OCI-LY1 (cell line): Measurements from ENCODE around the gene SERPINA9.

ENCODE experiments used
- H2AFZ ChIP-seq: fragments of 200-600 bp; sonication (generic), shearing (Covaris generic); 2 replicates; pipeline ENCODE4 v1.6.0; 2014; ENCODE audit warnings: antibody characterized with exemption, mild to moderate bottlenecking, low read length
- H3F3A ChIP-seq: fragments of 200-600 bp; sonication (generic), shearing (Covaris generic); 2 replicates; pipeline ENCODE4 v1.6.0; 2014; ENCODE audit warnings: mild to moderate bottlenecking, antibody characterized with exemption, low read length, moderate library complexity; ENCODE audit not compliant: insufficient read depth
- H3K27ac ChIP-seq: fragments of 200-600 bp; sonication (generic); 2 replicates; pipeline ENCODE4 v1.5.1; 2014; ENCODE audit warnings: low read length, mixed run types, mild to moderate bottlenecking, low read depth; ENCODE audit not compliant: poor library complexity, severe bottlenecking
- H3K27me3 ChIP-seq: fragments of 200-600 bp; sonication (generic); 2 replicates; pipeline ENCODE4 v1.6.0; 2014; ENCODE audit warnings: antibody characterized with exemption, mild to moderate bottlenecking, low read length, moderate library complexity; ENCODE audit not compliant: insufficient read depth
- H3K36me3 ChIP-seq: fragments of 200-600 bp; sonication (generic); 2 replicates; pipeline ENCODE4 v1.6.1; 2014; ENCODE audit warnings: mild to moderate bottlenecking, antibody characterized with exemption, low read length, moderate library complexity, mixed read lengths; ENCODE audit not compliant: insufficient read depth
- H3K4me1 ChIP-seq: fragments of 200-600 bp; sonication (generic); 2 replicates; pipeline ENCODE4 v1.5.1; 2014; ENCODE audit warnings: mild to moderate bottlenecking, low read length, moderate library complexity; ENCODE audit not compliant: insufficient read depth, severe bottlenecking
- H3K4me2 ChIP-seq: fragments of 200-600 bp; sonication (generic), shearing (Covaris generic); 2 replicates; pipeline ENCODE4 v1.6.1; 2014; ENCODE audit warnings: low read length
- H3K4me3 ChIP-seq: fragments of 200-600 bp; sonication (generic); 2 replicates; pipeline ENCODE4 v1.5.1; 2014; ENCODE audit warnings: low read length, low read depth, mild to moderate bottlenecking, mixed read lengths; ENCODE audit not compliant: poor library complexity, severe bottlenecking
- H3K79me2 ChIP-seq: fragments of 200-600 bp; shearing (Covaris generic); 2 replicates; pipeline ENCODE4 v1.6.1; 2016; ENCODE audit warnings: mixed run types, low read length, mixed read lengths; ENCODE audit not compliant: insufficient read depth
- H3K9ac ChIP-seq: fragments of 200-600 bp; sonication (generic), shearing (Covaris generic); 2 replicates; pipeline ENCODE4 v1.6.1; 2014; ENCODE audit warnings: mild to moderate bottlenecking, low read length, mixed read lengths
- H3K9me2 ChIP-seq: fragments of 200-600 bp; sonication (generic), shearing (Covaris generic); 2 replicates; pipeline ENCODE4 v1.6.1; 2014; ENCODE audit warnings: low read depth, mild to moderate bottlenecking, low read length, mixed read lengths
- H3K9me3 ChIP-seq: fragments of 200-600 bp; shearing (Covaris generic); 2 replicates; pipeline ENCODE4 v1.6.1; 2014; ENCODE audit warnings: low read length, mixed read lengths
- H4K20me1 ChIP-seq: fragments of 200-600 bp; sonication (generic), shearing (Covaris generic); 2 replicates; pipeline ENCODE4 v1.6.0; 2016; ENCODE audit warnings: mild to moderate bottlenecking, low read length; ENCODE audit not compliant: insufficient read depth
- CTCF ChIP-seq: fragments of 200-600 bp; sonication (generic), shearing (Covaris generic); IDR thresholded peaks from 2 replicates; pipeline ENCODE4 v1.5.1; 2017; ENCODE audit warnings: mild to moderate bottlenecking, antibody characterized with exemption, low read length, moderate library complexity, mixed read lengths
- EZH2 ChIP-seq: fragments of 200-600 bp; sonication (generic), shearing (Covaris generic); IDR thresholded peaks from 2 replicates; pipeline ENCODE4 v1.8.0; 2017; ENCODE audit warnings: borderline replicate concordance, mixed run types, mild to moderate bottlenecking, antibody characterized with exemption, low read length, moderate library complexity, mixed read lengths

The SERPINA9 gene

DNA sequence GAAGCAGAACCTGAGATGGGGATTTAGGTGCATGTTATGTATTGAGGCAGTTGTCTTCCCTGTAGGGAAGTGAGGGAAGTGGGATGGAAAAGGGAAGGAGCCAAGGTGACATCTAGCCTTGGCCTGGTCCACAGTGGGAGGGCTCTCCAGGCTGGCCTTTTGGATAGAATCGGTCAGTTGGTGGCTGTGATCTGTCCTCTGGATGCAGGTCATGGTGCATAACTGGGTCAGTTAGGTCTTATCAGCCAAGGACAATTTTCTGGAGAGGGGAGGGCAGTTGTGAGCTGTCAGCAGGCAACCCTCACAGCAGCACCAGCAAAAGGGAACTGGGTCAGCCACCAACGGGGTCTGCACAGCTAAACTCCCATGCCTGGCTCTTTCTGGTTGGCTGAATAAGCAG, 23.7 kb upstream of the SERPINA9 start:
- H2AFZ ChIP-seq, result no peak overlapping the region
- H3K36me3 ChIP-seq, result no peaks in the 10 kb centered on the region
- no peak overlapping the region for H3K9ac ChIP-seq
- H3K79me2 ChIP-seq, result no peaks in the 10 kb centered on the region
- H3K27me3 ChIP-seq, result 0 out of 2 replicates have a peak, but pooled peaks cover 3% of the 10 kb centered on the region
- no peaks in the 10 kb centered on the region for H3K9me3 ChIP-seq
- no peaks in the 10 kb centered on the region for H3K9me2 ChIP-seq
- H3K4me2 ChIP-seq, result no peak overlapping the region
- no peak overlapping the region for H3K27ac ChIP-seq
- H3F3A ChIP-seq, result no peaks in the 10 kb centered on the region
- no peak overlapping the region for H3K4me3 ChIP-seq
- H4K20me1 ChIP-seq, result no peaks in the 10 kb centered on the region
- H3K4me1 ChIP-seq, result no peaks in the 10 kb centered on the region
- no peak for TF ChIP-seq EZH2
- no peak for TF ChIP-seq CTCF

- Histone ChIP-seq H3K79me2 (no peaks in the 10 kb centered on the region), H2AFZ (no peak overlapping the region), H3K9ac (no peak overlapping the region), H3K36me3 (no peaks in the 10 kb centered on the region), H3K4me3 (no peak overlapping the region), H4K20me1 (no peaks in the 10 kb centered on the region), H3K9me3 (no peaks in the 10 kb centered on the region), H3F3A (no peaks in the 10 kb centered on the region), H3K9me2 (no peaks in the 10 kb centered on the region), H3K27me3 (0 out of 2 replicates have a peak, but pooled peaks cover 3% of the 10 kb centered on the region), H3K4me2 (no peak overlapping the region), H3K4me1 (no peaks in the 10 kb centered on the region), H3K27ac (no peak overlapping the region)
- TF ChIP-seq EZH2, result no peak
- no peak for TF ChIP-seq CTCF
Measured at GRCh38 chr14:94498215-94498614, 22.2 kb upstream of the SERPINA9 start.

DNA sequence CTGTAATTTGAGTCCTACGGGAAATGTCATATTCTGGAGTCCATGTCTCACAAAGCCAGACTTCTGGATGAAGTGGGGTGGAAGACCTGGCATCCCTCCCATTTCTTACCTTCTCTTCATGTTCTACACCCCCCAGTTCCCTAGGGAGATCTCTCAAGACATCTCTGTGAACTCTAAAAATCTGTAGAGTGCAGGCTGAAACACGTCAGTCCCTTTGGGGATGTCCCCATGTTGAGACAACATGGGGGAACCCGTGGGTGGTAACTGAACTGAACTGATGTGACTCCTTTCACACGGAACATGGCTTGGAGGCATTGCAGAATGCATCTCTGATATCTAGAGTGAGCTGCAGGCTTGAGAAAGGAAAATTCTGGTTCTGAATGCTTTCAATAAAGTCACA, 18.1 kb upstream of the SERPINA9 start:
- Histone ChIP-seq H3K27ac (no peak overlapping the region), H3K9me3 (no peaks in the 10 kb centered on the region), H3K4me3 (no peak overlapping the region)

More for the DNA sequence above, 18.1 kb upstream of the SERPINA9 start:
- Histone ChIP-seq H3F3A (no peaks in the 10 kb centered on the region), H3K9me2 (no peaks in the 10 kb centered on the region), H3K36me3 (no peaks in the 10 kb centered on the region), H3K27me3 (peaks cover 7% of the 10 kb centered on the region; the same call in 1 of the 2 replicates), H3K9ac (no peak overlapping the region), H2AFZ (no peak overlapping the region), H3K4me1 (no peaks in the 10 kb centered on the region), H3K79me2 (no peaks in the 10 kb centered on the region), H3K4me2 (no peak overlapping the region), H4K20me1 (no peaks in the 10 kb centered on the region)
- no peak for TF ChIP-seq CTCF
- TF ChIP-seq EZH2, result no peak
